ENCODE measurements around the gene MRPS10.

The MRPS10 gene

GRCh38 chr6:42162812-42163211 is 54.8 kb downstream of the MRPS10 start:
- Histone ChIP-seq H3K27ac (ENCODE audit: low read depth, low read length) (no peak overlapping the region), H2AFZ (ENCODE audit: low read length, unreplicated experiment) (no peak overlapping the region), H3K36me3 (ENCODE audit: insufficient read depth, low read length) (no peaks in the 10 kb centered on the region), H3K79me2 (ENCODE audit: control insufficient read depth, insufficient read depth, low read length, unreplicated experiment) (no peaks in the 10 kb centered on the region), H3K4me3 (ENCODE audit: low read depth, low read length) (no peak overlapping the region), H3K27me3 (ENCODE audit: insufficient read depth, low read length) (no peaks in the 10 kb centered on the region), H3K4me1 (ENCODE audit: control insufficient read depth, insufficient read depth, low read length, unreplicated experiment) (peaks cover 5% of the 10 kb centered on the region)

- Histone ChIP-seq H2AFZ (ENCODE audit: low read length, unreplicated experiment) (no peak overlapping the region), H3K79me2 (ENCODE audit: control insufficient read depth, insufficient read depth, low read length, unreplicated experiment) (no peaks in the 10 kb centered on the region), H3K27me3 (ENCODE audit: insufficient read depth, low read length) (no peaks in the 10 kb centered on the region), H3K4me1 (ENCODE audit: control insufficient read depth, insufficient read depth, low read length, unreplicated experiment) (peaks cover 8% of the 10 kb centered on the region), H3K36me3 (ENCODE audit: insufficient read depth, low read length) (no peaks in the 10 kb centered on the region), H3K4me3 (ENCODE audit: low read depth, low read length) (no peak overlapping the region), H3K27ac (ENCODE audit: low read depth, low read length) (no peak overlapping the region)
These were observed 55.3 kb downstream of the MRPS10 start for GRCh38 chr6:42162384-42162783.

- Histone ChIP-seq H3K36me3 (ENCODE audit: insufficient read depth, low read length) (no peaks in the 10 kb centered on the region), H3K4me3 (ENCODE audit: low read depth, low read length) (no peak overlapping the region), H3K27ac (ENCODE audit: low read depth, low read length) (no peak overlapping the region), H3K79me2 (ENCODE audit: control insufficient read depth, insufficient read depth, low read length, unreplicated experiment) (no peaks in the 10 kb centered on the region), H2AFZ (ENCODE audit: low read length, unreplicated experiment) (no peak overlapping the region), H3K27me3 (ENCODE audit: insufficient read depth, low read length) (no peaks in the 10 kb centered on the region), H3K4me1 (ENCODE audit: control insufficient read depth, insufficient read depth, low read length, unreplicated experiment) (peaks cover 8% of the 10 kb centered on the region)
These were observed 58.1 kb downstream of the MRPS10 start for GRCh38 chr6:42159431-42160024.

- Histone ChIP-seq H3K4me1 (ENCODE audit: control insufficient read depth, insufficient read depth, low read length, unreplicated experiment) (peaks cover 8% of the 10 kb centered on the region), H3K27ac (ENCODE audit: low read depth, low read length) (no peak overlapping the region), H2AFZ (ENCODE audit: low read length, unreplicated experiment) (no peak overlapping the region), H3K27me3 (ENCODE audit: insufficient read depth, low read length) (no peaks in the 10 kb centered on the region), H3K4me3 (ENCODE audit: low read depth, low read length) (no peak overlapping the region), H3K36me3 (ENCODE audit: insufficient read depth, low read length) (no peaks in the 10 kb centered on the region), H3K79me2 (ENCODE audit: control insufficient read depth, insufficient read depth, low read length, unreplicated experiment) (no peaks in the 10 kb centered on the region)
These were observed 59.0 kb downstream of the MRPS10 start for GRCh38 chr6:42158631-42159030.

GRCh38 chr6:42158011-42158410 is 59.6 kb downstream of the MRPS10 start:
- H3K36me3 ChIP-seq (ENCODE audit: insufficient read depth, low read length) = no peaks in the 10 kb centered on the region
- no peak overlapping the region for H3K4me3 ChIP-seq (ENCODE audit: low read depth, low read length)
- H3K27ac ChIP-seq (ENCODE audit: low read depth, low read length) = no peak overlapping the region
- H3K27me3 ChIP-seq (ENCODE audit: insufficient read depth, low read length) = no peaks in the 10 kb centered on the region
- H2AFZ ChIP-seq (ENCODE audit: low read length, unreplicated experiment) = no peak overlapping the region
- H3K4me1 ChIP-seq (ENCODE audit: control insufficient read depth, insufficient read depth, low read length, unreplicated experiment) = peaks cover 8% of the 10 kb centered on the region
- H3K79me2 ChIP-seq (ENCODE audit: control insufficient read depth, insufficient read depth, low read length, unreplicated experiment) = no peaks in the 10 kb centered on the region
